Body of pancreas (tissue), 4 donors: ENCODE measurements around the gene NR2F6. TPM values are rescaled to one million over a fixed set of nuclear protein-coding genes. Genes with fewer than 3 reads are reported as not detected.

ENCODE experiments used
- ATAC-seq: fragments of 150-250 bp; one replicate; pipeline ENCODE4 v1.9.1; 2016
- DNase-seq, 4 donors: peaks; one replicate each; pipeline ENCODE4 v3.0.0-alpha.2; 2019
- H3K27ac ChIP-seq, 4 donors: fragments of 200-600 bp; sonication (generic); 1 replicate in 3 of 4; 2 replicates in 1 of 4; pipeline versions ENCODE4 v1.5.1 to v1.6.1; 2016 to 2019; ENCODE audit warnings: mild to moderate bottlenecking in 1 of 4, mixed read lengths in 1 of 4, moderate library complexity in 1 of 4
- H3K27me3 ChIP-seq, 2 donors: fragments of 200-600 bp; sonication (generic); one replicate each; pipeline ENCODE4 v1.6.0; 2016; ENCODE audit warnings: mild to moderate bottlenecking in 1 of 2
- H3K36me3 ChIP-seq, 2 donors: fragments of 200-600 bp; sonication (generic); replicated peaks in 1 of 2; 2 replicates each; pipeline ENCODE4 v1.5.1; 2016; ENCODE audit warnings: low read depth in 2 of 2; ENCODE audit not compliant: insufficient read depth in 1 of 2
- H3K4me1 ChIP-seq: fragments of 200-600 bp; sonication (generic); one replicate; pipeline ENCODE4 v1.6.0; 2016
- H3K4me3 ChIP-seq, 2 donors: fragments of 200-600 bp; sonication (generic); 1 replicate in 1 of 2; 2 replicates in 1 of 2; pipeline ENCODE4 v1.5.1; 2016 to 2019
- H3K9me3 ChIP-seq, 3 donors: fragments of 200-600 bp; sonication (generic); 1 replicate in 2 of 3; 2 replicates in 1 of 3; pipeline ENCODE4 v1.5.1; 2016
- POLR2A ChIP-seq, 3 donors: fragments of 450-650 bp; IDR thresholded peaks; one replicate each; pipeline ENCODE4 v1.6.1; 2016; ENCODE audit warnings: antibody characterized with exemption in 3 of 3, mild to moderate bottlenecking in 2 of 3
- WGBS, 2 donors: methylation state at CpG; one replicate each; pipeline ENCODE4 v1.1.5; 2017; 5-methylcytosine and 5-hydroxymethylcytosine counted together
- intact Hi-C: fragments of 100-400 bp; cut with DNase I; formaldehyde crosslinking; loops from one replicate; pipeline ENCODE4 v1.15.1; 2023
- total RNA-seq, 2 donors: library from RNA; depleted of rRNA; stranded (reverse); fragments of >200 nt; gene quantifications; one replicate each; pipeline ENCODE4 v1.1.0, GENCODE V29; 2016
- TF ChIP-seq, protein P1 (sequence below), 7 experiments: fragments of 450-650 bp in 4 of 7; fragments of 200-600 bp in 3 of 7; sonication (generic) in 3 of 7; IDR thresholded peaks; one replicate each; pipeline ENCODE4 v1.5.1; 2016 to 2019; ENCODE audit warnings: antibody characterized with exemption in 7 of 7

Gene NR2F6
- total RNA-seq, 2 donors from 2014 or later, result 67.6 to 83.3 TPM

GRCh38 chr19:17266026-17266425, 20.3 kb upstream of the NR2F6 start:
- no peak overlapping the region for H3K4me3 ChIP-seq
- no peaks in the 10 kb centered on the region for H3K9me3 ChIP-seq
- TF ChIP-seq POLR2A (IDR thresholded peaks at IDR 0.05), result no peak
- TF ChIP-seq, protein P1, sequence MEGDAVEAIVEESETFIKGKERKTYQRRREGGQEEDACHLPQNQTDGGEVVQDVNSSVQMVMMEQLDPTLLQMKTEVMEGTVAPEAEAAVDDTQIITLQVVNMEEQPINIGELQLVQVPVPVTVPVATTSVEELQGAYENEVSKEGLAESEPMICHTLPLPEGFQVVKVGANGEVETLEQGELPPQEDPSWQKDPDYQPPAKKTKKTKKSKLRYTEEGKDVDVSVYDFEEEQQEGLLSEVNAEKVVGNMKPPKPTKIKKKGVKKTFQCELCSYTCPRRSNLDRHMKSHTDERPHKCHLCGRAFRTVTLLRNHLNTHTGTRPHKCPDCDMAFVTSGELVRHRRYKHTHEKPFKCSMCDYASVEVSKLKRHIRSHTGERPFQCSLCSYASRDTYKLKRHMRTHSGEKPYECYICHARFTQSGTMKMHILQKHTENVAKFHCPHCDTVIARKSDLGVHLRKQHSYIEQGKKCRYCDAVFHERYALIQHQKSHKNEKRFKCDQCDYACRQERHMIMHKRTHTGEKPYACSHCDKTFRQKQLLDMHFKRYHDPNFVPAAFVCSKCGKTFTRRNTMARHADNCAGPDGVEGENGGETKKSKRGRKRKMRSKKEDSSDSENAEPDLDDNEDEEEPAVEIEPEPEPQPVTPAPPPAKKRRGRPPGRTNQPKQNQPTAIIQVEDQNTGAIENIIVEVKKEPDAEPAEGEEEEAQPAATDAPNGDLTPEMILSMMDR (IDR thresholded peaks at IDR 0.05), result no peak
- ATAC-seq, result no peak
- H3K27ac ChIP-seq, result no peak overlapping the region
- H3K4me1 ChIP-seq, result peaks cover 18% of the 10 kb centered on the region
- 86 to 87% methylated on average over 7 of the region's 7 CpGs for WGBS, 2 donors
- DNase-seq, result no peak
- intact Hi-C loops, result no loop called here
- H3K27me3 ChIP-seq, result no peaks in the 10 kb centered on the region
- H3K36me3 ChIP-seq, result peaks cover 0 to 1% of the 10 kb centered on the region in 2 donors

GRCh38 chr19:17264641-17264979, 18.9 kb upstream of the NR2F6 start, which contains the start of gene USHBP1:
Gene USHBP1 (minus strand): TSS chr19:17264745. CDS start chr19:17264299, 446 bp downstream.
- peaks cover 31% of the 10 kb centered on the region for H3K4me1 ChIP-seq
- peak within 1 kb of the TSS in 1 of 4 donors; percentile 18 for H3K27ac ChIP-seq
- DNase-seq (no peak), ATAC-seq (no peak)
- intact Hi-C loops, result no loop called here
- TF ChIP-seq POLR2A (IDR thresholded peaks at IDR 0.05), result peak in 1 of 3 donors; percentile 14
- TF ChIP-seq, protein P1 (IDR thresholded peaks at IDR 0.05), result no peak
- H3K27me3 ChIP-seq, result no peaks in the 10 kb centered on the region
- H3K36me3 ChIP-seq, result no peaks in the 10 kb centered on the region
- H3K9me3 ChIP-seq, result no peaks in the 10 kb centered on the region
- H3K4me3 ChIP-seq, result no peak within 1 kb of the TSS
- 63 to 70% methylated on average over 5 of the region's 5 CpGs for WGBS, 2 donors

- Histone ChIP-seq H3K27ac (peak overlapping the region in 1 of 4 donors; percentile 18), H3K4me3 (no peak overlapping the region), H3K27me3 (no peaks in the 10 kb centered on the region), H3K36me3 (no peaks in the 10 kb centered on the region), H3K9me3 (no peaks in the 10 kb centered on the region), H3K4me1 (peaks cover 37% of the 10 kb centered on the region)
- WGBS, 2 donors, result 79 to 88% methylated on average over 10 to 21 of the region's 23 CpGs
- no peak for ATAC-seq
- DNase-seq, result no peak
- TF ChIP-seq POLR2A (IDR thresholded peaks at IDR 0.05), result no peak
- TF ChIP-seq, protein P1 (IDR thresholded peaks at IDR 0.05), result no peak
- intact Hi-C loops, result no loop called here
Measured at GRCh38 chr19:17263712-17264640, 18.3 kb upstream of the NR2F6 start.

GRCh38 chr19:17262557-17262956, 16.8 kb upstream of the NR2F6 start:
- peaks cover 39% of the 10 kb centered on the region for H3K4me1 ChIP-seq
- H3K4me3 ChIP-seq, result no peak overlapping the region
- H3K9me3 ChIP-seq, result no peaks in the 10 kb centered on the region
- DNase-seq (no peak), ATAC-seq (no peak)
- no peak overlapping the region for H3K27ac ChIP-seq
- no peaks in the 10 kb centered on the region for H3K36me3 ChIP-seq
- intact Hi-C loops, result no loop called here
- no peaks in the 10 kb centered on the region for H3K27me3 ChIP-seq
- TF ChIP-seq, protein P1 (IDR thresholded peaks at IDR 0.05), result no peak
- TF ChIP-seq POLR2A (IDR thresholded peaks at IDR 0.05), result no peak
- 75% methylated on average over 12 to 16 of the region's 16 CpGs for WGBS, 2 donors
